Glutamatergic neuron (in vitro differentiated cells): Measurements from ENCODE around the gene MYORG. TPM values are rescaled to one million over a fixed set of nuclear protein-coding genes. Genes with fewer than 3 reads are reported as not detected.

Source experiments
- DNase-seq: peaks from one replicate; pipeline ENCODE4 v3.0.0; 2022
- H3K27ac Mint-ChIP-seq: one replicate; pipeline ENCODE4 v1.8.0; 2020; ENCODE audit warnings: mild to moderate bottlenecking, mixed read lengths, inconsistent platforms; ENCODE audit not compliant: unreplicated experiment
- H3K27me3 Mint-ChIP-seq: one replicate; pipeline ENCODE4 v1.8.0; 2020; ENCODE audit warnings: mild to moderate bottlenecking, moderate library complexity, mixed read lengths, inconsistent platforms; ENCODE audit not compliant: unreplicated experiment
- H3K36me3 Mint-ChIP-seq: one replicate; pipeline ENCODE4 v1.8.0; 2020; ENCODE audit warnings: mild to moderate bottlenecking, mixed read lengths, inconsistent platforms; ENCODE audit not compliant: unreplicated experiment
- H3K4me1 Mint-ChIP-seq: one replicate; pipeline ENCODE4 v1.8.0; 2020; ENCODE audit warnings: mild to moderate bottlenecking, low read depth, mixed read lengths, inconsistent platforms; ENCODE audit not compliant: unreplicated experiment
- H3K4me3 Mint-ChIP-seq: one replicate; pipeline ENCODE4 v1.8.0; 2020; ENCODE audit warnings: mild to moderate bottlenecking, mixed read lengths, inconsistent platforms; ENCODE audit not compliant: unreplicated experiment
- H3K9me3 Mint-ChIP-seq: one replicate; pipeline ENCODE4 v1.8.0; 2020; ENCODE audit warnings: mild to moderate bottlenecking, moderate library complexity, mixed read lengths, inconsistent platforms; ENCODE audit not compliant: unreplicated experiment
- CTCF ChIP-seq: fragments of 200-600 bp; sonication (generic); IDR thresholded peaks from one replicate; pipeline ENCODE4 v1.5.0; 2021; ENCODE audit not compliant: partially characterized antibody, unreplicated experiment
- total RNA-seq: library from RNA; stranded (reverse); fragmentation: NEBNext Ultra II Directional; extraction: Animal tissue kit (Norgen Biotek cat#: 25700); gene quantifications from one replicate; pipeline ENCODE4 v1.2.1, GENCODE V29; 2021; ENCODE audit not compliant: unreplicated experiment

The MYORG gene
- total RNA-seq, 1 donor from 2014 or later: 4.6 TPM

GRCh38 chr9:34374339-34374738, 2.4 kb downstream of the MYORG start:
- no peak for TF ChIP-seq CTCF
- Mint-ChIP-seq H3K4me1 (peaks cover 13% of the 10 kb centered on the region), H3K36me3 (peaks cover 15% of the 10 kb centered on the region), H3K27me3 (peaks cover 18% of the 10 kb centered on the region), H3K4me3 (peak overlapping the region; percentile 18), H3K27ac (no peak overlapping the region), H3K9me3 (peaks cover 11% of the 10 kb centered on the region)
- no peak for DNase-seq

- Mint-ChIP-seq H3K27ac (no peak overlapping the region), H3K9me3 (peaks cover 11% of the 10 kb centered on the region)
Measured at GRCh38 chr9:34373749-34374148, 2.9 kb downstream of the MYORG start.

GRCh38 chr9:34372467-34373011, 4.2 kb downstream of the MYORG start:
- Mint-ChIP-seq H3K36me3 (peaks cover 26% of the 10 kb centered on the region), H3K9me3 (peaks cover 6% of the 10 kb centered on the region), H3K4me3 (no peak overlapping the region), H3K4me1 (peaks cover 13% of the 10 kb centered on the region), H3K27me3 (peaks cover 14% of the 10 kb centered on the region), H3K27ac (no peak overlapping the region)
- no peak for TF ChIP-seq CTCF
- no peak for DNase-seq

More at GRCh38 chr9:34373749-34374148, 2.9 kb downstream of the MYORG start:
- no peak for DNase-seq
- peaks cover 13% of the 10 kb centered on the region for H3K4me1 Mint-ChIP-seq
- no peak overlapping the region for H3K4me3 Mint-ChIP-seq
- peaks cover 20% of the 10 kb centered on the region for H3K36me3 Mint-ChIP-seq
- no peak for TF ChIP-seq CTCF
- peaks cover 18% of the 10 kb centered on the region for H3K27me3 Mint-ChIP-seq

- H3K36me3 Mint-ChIP-seq: peaks cover 31% of the 10 kb centered on the region
- peaks cover 13% of the 10 kb centered on the region for H3K4me1 Mint-ChIP-seq
- H3K9me3 Mint-ChIP-seq: peaks cover 9% of the 10 kb centered on the region
- TF ChIP-seq CTCF: no peak
- H3K27me3 Mint-ChIP-seq: peaks cover 14% of the 10 kb centered on the region
- no peak for DNase-seq
- no peak overlapping the region for H3K4me3 Mint-ChIP-seq
- H3K27ac Mint-ChIP-seq: no peak overlapping the region
Measured at GRCh38 chr9:34371886-34372466, 4.7 kb downstream of the MYORG start.
